Effector memory CD4-positive, alpha-beta T cell (primary cell): ENCODE data around the gene ATOSB.

Source experiments
- DNase-seq, 3 donors: peaks; one replicate each; pipeline ENCODE4 v3.0.0-alpha.2; 2020
- H3K27ac ChIP-seq: 2 replicates; pipeline ENCODE4 v1.7.0; 2013; ENCODE audit warnings: mild to moderate bottlenecking, low read length, moderate library complexity; ENCODE audit not compliant: insufficient read depth, poor library complexity, severe bottlenecking
- H3K27me3 ChIP-seq: replicated peaks from 2 replicates; pipeline ENCODE4 v1.7.0; 2013; ENCODE audit warnings: mild to moderate bottlenecking, low read length; ENCODE audit not compliant: insufficient read depth, control insufficient read depth, poor library complexity, severe bottlenecking
- H3K36me3 ChIP-seq: 2 replicates; pipeline ENCODE4 v1.7.0; 2013; ENCODE audit warnings: mild to moderate bottlenecking, low read length, moderate library complexity; ENCODE audit not compliant: control insufficient read depth, insufficient read depth
- H3K4me1 ChIP-seq: 2 replicates; pipeline ENCODE4 v1.7.0; 2013; ENCODE audit warnings: low read length, mild to moderate bottlenecking; ENCODE audit not compliant: control insufficient read depth, insufficient read depth, poor library complexity, severe bottlenecking
- H3K4me3 ChIP-seq: 2 replicates; pipeline ENCODE4 v1.7.0; 2013; ENCODE audit warnings: low read length, low read depth, mild to moderate bottlenecking; ENCODE audit not compliant: insufficient read depth, poor library complexity, severe bottlenecking
- H3K9me3 ChIP-seq: 2 replicates; pipeline ENCODE4 v1.7.0; 2013; ENCODE audit warnings: mild to moderate bottlenecking, low read length, moderate library complexity; ENCODE audit not compliant: control insufficient read depth

Gene ATOSB

GRCh38 chr9:35114113-35114839, 1.4 kb downstream of the ATOSB start:
- Histone ChIP-seq H3K4me3 (peak overlapping the region; percentile 61), H3K27ac (peak overlapping the region; percentile 78), H3K27me3 (no peaks in the 10 kb centered on the region), H3K9me3 (no peaks in the 10 kb centered on the region), H3K36me3 (no peaks in the 10 kb centered on the region), H3K4me1 (peaks cover 45% of the 10 kb centered on the region)
- peak; percentile 70 to 77 (median 72) for DNase-seq

GRCh38 chr9:35112257-35113020, 3.2 kb downstream of the ATOSB start:
- peaks cover 45% of the 10 kb centered on the region for H3K4me1 ChIP-seq
- no peaks in the 10 kb centered on the region for H3K27me3 ChIP-seq
- H3K9me3 ChIP-seq, result no peaks in the 10 kb centered on the region
- H3K36me3 ChIP-seq, result peaks cover 12% of the 10 kb centered on the region
- H3K27ac ChIP-seq, result peak overlapping the region; percentile 66
- no peak for DNase-seq
- peak overlapping the region; percentile 44 for H3K4me3 ChIP-seq

GRCh38 chr9:35111001-35111933, 4.4 kb downstream of the ATOSB start:
- H3K4me1 ChIP-seq, result peaks cover 40% of the 10 kb centered on the region
- peaks cover 19% of the 10 kb centered on the region for H3K36me3 ChIP-seq
- H3K9me3 ChIP-seq, result no peaks in the 10 kb centered on the region
- peak overlapping the region; percentile 74 for H3K27ac ChIP-seq
- H3K4me3 ChIP-seq, result peak overlapping the region; percentile 62
- DNase-seq, result peak; percentile 95 to 96 (median 95)
- H3K27me3 ChIP-seq, result no peaks in the 10 kb centered on the region

- Histone ChIP-seq H3K27ac (peak overlapping the region; percentile 74), H3K4me1 (peaks cover 33% of the 10 kb centered on the region), H3K4me3 (no peak overlapping the region), H3K36me3 (peaks cover 26% of the 10 kb centered on the region), H3K9me3 (no peaks in the 10 kb centered on the region), H3K27me3 (no peaks in the 10 kb centered on the region)
- DNase-seq, result no peak
These were observed 5.3 kb downstream of the ATOSB start for GRCh38 chr9:35110327-35110761.

GRCh38 chr9:35108946-35109575, 6.6 kb downstream of the ATOSB start:
- H3K36me3 ChIP-seq, result peaks cover 26% of the 10 kb centered on the region
- peaks cover 20% of the 10 kb centered on the region for H3K4me1 ChIP-seq
- H3K9me3 ChIP-seq, result no peaks in the 10 kb centered on the region
- no peak for DNase-seq
- H3K27ac ChIP-seq, result no peak overlapping the region
- no peak overlapping the region for H3K4me3 ChIP-seq
- no peaks in the 10 kb centered on the region for H3K27me3 ChIP-seq

GRCh38 chr9:35108461-35108860, 7.2 kb downstream of the ATOSB start:
- DNase-seq, result no peak
- no peaks in the 10 kb centered on the region for H3K9me3 ChIP-seq
- H3K36me3 ChIP-seq, result peaks cover 26% of the 10 kb centered on the region
- no peak overlapping the region for H3K27ac ChIP-seq
- H3K4me3 ChIP-seq, result no peak overlapping the region
- peaks cover 20% of the 10 kb centered on the region for H3K4me1 ChIP-seq
- no peaks in the 10 kb centered on the region for H3K27me3 ChIP-seq

GRCh38 chr9:35107297-35108290, 8.1 kb downstream of the ATOSB start:
- Histone ChIP-seq H3K36me3 (peaks cover 26% of the 10 kb centered on the region), H3K4me1 (peaks cover 21% of the 10 kb centered on the region), H3K27ac (no peak overlapping the region), H3K27me3 (no peaks in the 10 kb centered on the region), H3K4me3 (no peak overlapping the region), H3K9me3 (no peaks in the 10 kb centered on the region)
- DNase-seq, result no peak

GRCh38 chr9:35106343-35106730, 9.3 kb downstream of the ATOSB start:
- Histone ChIP-seq H3K9me3 (no peaks in the 10 kb centered on the region), H3K4me3 (no peak overlapping the region), H3K27me3 (no peaks in the 10 kb centered on the region), H3K36me3 (peaks cover 29% of the 10 kb centered on the region), H3K27ac (no peak overlapping the region), H3K4me1 (peaks cover 21% of the 10 kb centered on the region)
- DNase-seq, result no peak
